Camera-type eye (tissue), 1 donor: ENCODE results near the gene LIPC. TPM values are rescaled to one million over a fixed set of nuclear protein-coding genes. Genes with fewer than 3 reads are reported as not detected.

Experiments used
- total RNA-seq: library from RNA; depleted of rRNA; stranded (reverse); fragments of >200 nt; gene quantifications from one replicate; pipeline ENCODE4 v1.2.3, GENCODE V29; 2014

LIPC gene
- total RNA-seq = 0.55 TPM

DNA sequence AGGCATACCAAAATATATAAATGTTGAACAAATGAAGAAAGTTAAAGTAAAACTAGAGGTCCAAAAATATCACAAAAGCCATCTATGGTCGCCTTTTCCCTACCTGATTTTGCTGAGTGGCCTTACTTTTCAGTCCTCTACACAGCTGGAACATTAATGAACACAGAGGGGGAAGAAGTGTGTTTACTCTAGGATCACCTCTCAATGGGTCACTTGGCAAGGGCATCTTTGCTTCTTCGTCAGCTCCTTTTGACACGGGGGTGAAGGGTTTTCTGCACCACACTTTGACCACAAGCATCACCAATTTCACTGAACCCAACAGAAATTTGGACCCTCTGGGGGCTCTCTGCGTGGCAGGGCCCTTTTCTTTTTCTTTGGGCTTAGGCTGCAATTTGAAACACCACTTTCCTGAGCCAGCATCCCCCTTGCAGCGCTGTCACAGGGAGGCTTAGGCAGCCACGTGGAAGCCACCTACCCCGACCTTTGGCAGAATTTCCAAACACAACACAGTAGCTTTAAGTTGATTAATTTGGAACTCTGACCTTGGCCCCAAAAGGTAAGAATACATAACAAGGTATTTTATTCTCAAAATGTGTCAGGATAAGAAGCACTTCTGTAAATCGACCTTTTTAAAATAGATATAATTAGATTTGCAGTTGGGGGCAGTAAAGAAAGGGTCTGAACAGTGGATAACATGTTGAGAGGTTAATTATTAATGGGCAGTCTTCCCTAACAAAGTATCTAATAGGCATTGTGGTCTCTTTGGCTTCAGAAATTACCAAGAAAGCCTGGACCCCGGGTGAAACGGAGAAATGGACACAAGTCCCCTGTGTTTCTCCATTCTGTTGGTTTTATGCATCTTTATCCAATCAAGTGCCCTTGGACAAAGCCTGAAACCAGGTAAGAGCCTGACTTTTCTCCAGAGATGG, at the start of gene LIPC:
Gene LIPC, plus strand, starts transcription at position 771 of the 929 bp plus-strand sequence. Its CDS starts 42 bp downstream, at position 813.

